GM12878 (cell line): Measurements from ENCODE around the gene TBXAS1.

Experiments used
- ATF7 ChIP-seq: fragments of 450-650 bp; IDR thresholded peaks from 2 replicates; pipeline ENCODE4 v1.6.1; 2016; ENCODE audit warnings: low read depth, mild to moderate bottlenecking
- MYB ChIP-seq: fragments of 150-350 bp; IDR thresholded peaks from 2 replicates; pipeline ENCODE4 v1.6.1; 2014; ENCODE audit warnings: mild to moderate bottlenecking, low read depth, low read length, borderline replicate concordance

- no peak for TF ChIP-seq MYB
- TF ChIP-seq ATF7, result no peak
Observed at GRCh38 chr7:140013676-140014075, 184.6 kb downstream of the TBXAS1 start.
